Gastroesophageal sphincter (tissue), 4 donors: ENCODE measurements around the gene CAMKMT. TPM values are rescaled to one million over a fixed set of nuclear protein-coding genes. Genes with fewer than 3 reads are reported as not detected.

Source experiments
- ATAC-seq: fragments of 150-250 bp; one replicate; pipeline ENCODE4 v1.9.1; 2016; ENCODE audit warnings: mild to moderate bottlenecking, moderate library complexity
- H3K27ac ChIP-seq, 4 donors: fragments of 200-600 bp; sonication (generic) in 3 of 4; 1 replicate in 3 of 4; 2 replicates in 1 of 4; pipeline ENCODE4 v1.5.1; 2016 to 2019
- H3K27me3 ChIP-seq: fragments of 200-600 bp; sonication (generic); one replicate; pipeline ENCODE4 v1.5.1; 2019
- H3K36me3 ChIP-seq, 2 donors: fragments of 200-600 bp; sonication (generic); one replicate each; pipeline ENCODE4 v1.5.1; 2019; ENCODE audit warnings: control low read depth in 1 of 2
- H3K4me1 ChIP-seq, 3 donors: fragments of 200-600 bp; sonication (generic); 1 replicate in 2 of 3; 2 replicates in 1 of 3; pipeline ENCODE4 v1.5.1; 2016 to 2019; ENCODE audit warnings: control low read depth in 2 of 3
- H3K4me3 ChIP-seq, 2 donors: fragments of 200-600 bp; sonication (generic); one replicate each; pipeline ENCODE4 v1.5.1; 2019; ENCODE audit warnings: mild to moderate bottlenecking in 1 of 2, moderate library complexity in 1 of 2
- H3K9me3 ChIP-seq, 3 donors: fragments of 200-600 bp; sonication (generic); one replicate each; pipeline ENCODE4 v1.5.1; 2017 to 2019; ENCODE audit warnings: control low read depth in 2 of 3
- EP300 ChIP-seq: sonication (generic); formaldehyde crosslinking; IDR thresholded peaks from one replicate; pipeline ENCODE4 v1.6.1; 2017; ENCODE audit warnings: antibody characterized with exemption, mild to moderate bottlenecking
- POLR2A ChIP-seq, 2 donors: fragments of 450-650 bp; IDR thresholded peaks; one replicate each; pipeline ENCODE4 v1.6.1; 2017; ENCODE audit warnings: antibody characterized with exemption in 2 of 2, mild to moderate bottlenecking in 2 of 2, moderate library complexity in 1 of 2
- POLR2AphosphoS5 ChIP-seq: sonication (generic); formaldehyde crosslinking; IDR thresholded peaks from one replicate; pipeline ENCODE4 v1.6.1; 2017; ENCODE audit warnings: antibody characterized with exemption
- WGBS, 2 donors: methylation state at CpG; one replicate each; pipeline ENCODE4 v1.1.5; 2018; ENCODE audit warnings: low coverage in 1 of 2; 5-methylcytosine and 5-hydroxymethylcytosine counted together
- total RNA-seq, 4 donors: library from RNA; depleted of rRNA; stranded (reverse); fragments of >200 nt; gene quantifications; one replicate each; pipeline ENCODE4 v1.1.0, GENCODE V29; 2016
- TF ChIP-seq, protein P1 (sequence below), 4 experiments: fragments of 200-600 bp in 2 of 4; fragments of 450-650 bp in 2 of 4; sonication (generic) in 1 of 4; IDR thresholded peaks; one replicate each; pipeline ENCODE4 v1.5.1; 2017 to 2019; ENCODE audit warnings: antibody characterized with exemption in 4 of 4, mild to moderate bottlenecking in 2 of 4, moderate library complexity in 2 of 4

Gene CAMKMT
- total RNA-seq, 4 donors from 2014 or later, result 4.2 to 19.5 (median 11.0) TPM

DNA sequence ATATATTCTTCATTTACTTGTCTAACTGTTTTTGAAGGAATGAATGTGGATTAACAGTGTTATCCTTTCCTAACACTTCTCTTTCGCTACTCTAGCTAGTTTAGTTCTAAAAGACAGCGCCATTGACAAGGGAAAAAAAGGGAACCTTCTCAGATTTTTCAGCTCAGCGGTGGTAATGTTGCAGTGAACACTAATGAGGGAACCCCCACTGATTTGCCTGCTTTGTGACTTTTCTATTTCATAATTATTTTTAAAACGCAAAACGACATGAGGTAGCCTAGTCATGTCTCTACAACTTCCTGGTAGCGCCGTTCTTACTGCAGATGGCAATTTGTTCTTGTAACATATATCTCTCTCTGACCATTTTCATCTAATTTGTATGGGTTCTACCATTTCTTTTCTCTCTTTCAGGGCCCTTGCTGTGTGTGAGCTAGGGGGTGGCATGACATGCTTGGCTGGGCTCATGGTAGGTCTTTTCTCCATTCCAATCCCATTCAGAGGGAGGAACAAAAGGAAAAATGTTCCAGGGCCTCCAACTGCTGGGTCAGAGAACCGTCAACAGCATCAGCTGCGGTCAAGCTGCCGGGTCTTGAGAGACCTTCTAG, 344.2 kb downstream of the CAMKMT start:
- no peak for ATAC-seq
- no peak overlapping the region for H3K27ac ChIP-seq
- no peak overlapping the region for H3K4me3 ChIP-seq
- H3K4me1 ChIP-seq, result no peaks in the 10 kb centered on the region
- TF ChIP-seq EP300 (no peak), POLR2AphosphoS5 (no peak), POLR2A (IDR thresholded peaks at IDR 0.05) (no peak)
- TF ChIP-seq, protein P1, sequence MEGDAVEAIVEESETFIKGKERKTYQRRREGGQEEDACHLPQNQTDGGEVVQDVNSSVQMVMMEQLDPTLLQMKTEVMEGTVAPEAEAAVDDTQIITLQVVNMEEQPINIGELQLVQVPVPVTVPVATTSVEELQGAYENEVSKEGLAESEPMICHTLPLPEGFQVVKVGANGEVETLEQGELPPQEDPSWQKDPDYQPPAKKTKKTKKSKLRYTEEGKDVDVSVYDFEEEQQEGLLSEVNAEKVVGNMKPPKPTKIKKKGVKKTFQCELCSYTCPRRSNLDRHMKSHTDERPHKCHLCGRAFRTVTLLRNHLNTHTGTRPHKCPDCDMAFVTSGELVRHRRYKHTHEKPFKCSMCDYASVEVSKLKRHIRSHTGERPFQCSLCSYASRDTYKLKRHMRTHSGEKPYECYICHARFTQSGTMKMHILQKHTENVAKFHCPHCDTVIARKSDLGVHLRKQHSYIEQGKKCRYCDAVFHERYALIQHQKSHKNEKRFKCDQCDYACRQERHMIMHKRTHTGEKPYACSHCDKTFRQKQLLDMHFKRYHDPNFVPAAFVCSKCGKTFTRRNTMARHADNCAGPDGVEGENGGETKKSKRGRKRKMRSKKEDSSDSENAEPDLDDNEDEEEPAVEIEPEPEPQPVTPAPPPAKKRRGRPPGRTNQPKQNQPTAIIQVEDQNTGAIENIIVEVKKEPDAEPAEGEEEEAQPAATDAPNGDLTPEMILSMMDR (IDR thresholded peaks at IDR 0.05), result no peak
- H3K36me3 ChIP-seq, result no peaks in the 10 kb centered on the region
- H3K9me3 ChIP-seq, result no peaks in the 10 kb centered on the region
- no peaks in the 10 kb centered on the region for H3K27me3 ChIP-seq
- 94 to 100% methylated on average over 4 to 10 of the region's 10 CpGs for WGBS, 2 donors

DNA sequence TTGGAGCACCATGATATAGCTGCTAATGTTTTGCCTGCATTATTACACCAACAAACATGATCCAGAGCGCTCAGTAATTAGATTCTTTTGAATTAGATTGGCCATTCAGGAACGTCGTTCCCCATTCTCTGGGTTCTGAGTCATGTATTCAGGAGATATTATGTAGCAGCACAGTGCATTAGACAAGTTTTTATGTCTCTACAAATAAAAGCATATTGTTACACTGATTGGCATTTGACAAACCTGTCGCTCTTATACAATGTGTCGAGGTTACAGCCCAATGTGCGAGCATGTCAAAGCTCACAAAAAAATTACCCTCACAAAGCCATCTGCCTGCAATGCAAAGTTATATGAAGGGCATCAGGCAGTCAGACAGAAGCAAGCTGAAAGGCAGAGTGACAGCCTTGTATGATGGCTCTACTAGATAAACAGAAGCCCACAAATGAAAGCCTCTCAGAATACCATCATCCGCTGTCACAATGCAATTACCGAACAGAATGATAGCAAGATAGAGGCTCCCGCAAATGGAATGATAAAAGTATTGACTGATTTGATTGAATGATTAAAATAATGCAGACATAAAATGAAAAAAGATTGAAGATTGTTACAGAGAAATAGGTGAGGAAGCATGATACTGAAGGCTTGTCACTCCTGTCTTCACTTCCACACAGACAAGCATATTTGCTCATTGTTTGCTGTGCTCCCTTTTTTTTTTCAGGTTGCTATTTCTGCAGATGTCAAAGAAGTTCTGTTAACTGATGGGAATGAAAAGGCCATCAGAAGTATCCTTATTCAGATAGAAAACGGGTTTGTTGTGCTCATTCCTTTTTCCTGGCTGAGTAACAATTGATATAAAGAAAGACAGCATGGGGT, 345.2 kb downstream of the CAMKMT start:
- WGBS, 2 donors, result 84 to 93% methylated on average over 8 to 10 of the region's 10 CpGs
- no peak for ATAC-seq

DNA sequence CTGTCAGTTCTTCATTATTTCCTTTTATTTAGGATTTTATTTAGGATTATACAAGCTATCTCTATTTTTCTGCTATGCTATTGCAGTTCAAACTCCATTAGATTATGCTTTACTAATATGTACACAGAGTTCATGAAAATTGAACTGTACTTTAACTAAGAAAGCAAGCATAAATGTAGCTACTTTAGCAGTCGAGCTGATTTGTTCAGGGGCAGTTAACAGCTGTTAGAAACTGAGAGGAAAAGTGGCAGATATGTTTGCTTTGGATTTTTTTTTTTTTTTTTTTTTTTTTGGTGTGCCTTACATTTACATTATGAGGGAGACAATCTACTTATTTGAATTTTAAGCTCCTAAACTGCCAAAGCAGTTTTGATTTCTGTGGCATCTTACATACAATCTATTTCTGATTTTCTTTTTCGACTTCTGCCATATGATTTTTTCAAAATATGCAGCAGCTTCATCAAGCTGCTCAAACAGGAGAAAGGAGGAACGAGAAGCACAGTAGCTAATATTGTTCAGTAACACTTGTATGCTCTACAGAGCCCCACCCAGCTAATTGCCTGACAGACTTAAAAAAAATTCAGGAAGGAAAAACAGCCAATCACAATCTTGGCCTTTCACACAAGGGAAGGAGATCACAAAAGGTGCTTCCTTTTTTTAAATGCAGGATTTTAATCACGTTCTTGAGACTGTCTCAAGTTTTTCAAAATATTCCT, 346.4 kb downstream of the CAMKMT start:
- WGBS, 2 donors, result 48 to 58% methylated on average over 4 of the region's 4 CpGs

More for the DNA sequence above, 345.2 kb downstream of the CAMKMT start:
- Histone ChIP-seq H3K4me1 (no peaks in the 10 kb centered on the region), H3K36me3 (no peaks in the 10 kb centered on the region), H3K27ac (no peak overlapping the region), H3K9me3 (no peaks in the 10 kb centered on the region), H3K4me3 (no peak overlapping the region), H3K27me3 (no peaks in the 10 kb centered on the region)
- TF ChIP-seq EP300 (no peak), POLR2AphosphoS5 (no peak), POLR2A (IDR thresholded peaks at IDR 0.05) (no peak)
- TF ChIP-seq, protein P1 (IDR thresholded peaks at IDR 0.05), result no peak

DNA sequence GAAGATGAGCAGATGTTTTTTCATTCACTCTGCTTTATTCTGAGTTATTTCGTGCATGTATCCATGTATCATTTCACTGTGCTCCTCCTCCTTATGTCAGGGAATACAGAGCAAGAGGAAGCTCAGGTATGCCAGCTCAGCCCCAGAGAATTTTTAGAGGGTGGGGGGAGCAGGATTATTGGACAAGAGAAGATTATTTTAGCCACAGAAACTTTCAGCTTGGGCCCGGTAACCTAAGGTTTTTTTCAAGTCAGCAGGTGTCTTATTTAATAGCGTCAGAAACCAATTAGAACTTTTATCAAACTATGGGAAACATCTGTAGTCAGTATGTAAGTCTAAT, 346.9 kb downstream of the CAMKMT start:
- H3K27ac ChIP-seq, result no peak overlapping the region
- H3K36me3 ChIP-seq, result no peaks in the 10 kb centered on the region
- TF ChIP-seq, protein P1 (IDR thresholded peaks at IDR 0.05), result no peak
- TF ChIP-seq POLR2A (IDR thresholded peaks at IDR 0.05) (no peak), POLR2AphosphoS5 (no peak), EP300 (no peak)
- H3K9me3 ChIP-seq, result no peaks in the 10 kb centered on the region
- no peaks in the 10 kb centered on the region for H3K4me1 ChIP-seq
- ATAC-seq, result no peak
- 61 to 67% methylated on average over 3 of the region's 3 CpGs for WGBS, 2 donors
- no peak overlapping the region for H3K4me3 ChIP-seq
- no peaks in the 10 kb centered on the region for H3K27me3 ChIP-seq

More for the DNA sequence above, 346.4 kb downstream of the CAMKMT start:
- H3K27me3 ChIP-seq, result no peaks in the 10 kb centered on the region
- H3K27ac ChIP-seq, result no peak overlapping the region
- TF ChIP-seq POLR2A (IDR thresholded peaks at IDR 0.05), result no peak
- TF ChIP-seq EP300, result no peak
- no peak for TF ChIP-seq POLR2AphosphoS5
- TF ChIP-seq, protein P1 (IDR thresholded peaks at IDR 0.05), result no peak
- H3K4me1 ChIP-seq, result no peaks in the 10 kb centered on the region
- H3K9me3 ChIP-seq, result no peaks in the 10 kb centered on the region
- no peak for ATAC-seq
- no peaks in the 10 kb centered on the region for H3K36me3 ChIP-seq
- H3K4me3 ChIP-seq, result no peak overlapping the region
